ENCODE results near the gene ZFP82.
A peak's percentile ranks its signal among the peaks of the same experiment; 100 is the strongest.

Gene ZFP82

DNA sequence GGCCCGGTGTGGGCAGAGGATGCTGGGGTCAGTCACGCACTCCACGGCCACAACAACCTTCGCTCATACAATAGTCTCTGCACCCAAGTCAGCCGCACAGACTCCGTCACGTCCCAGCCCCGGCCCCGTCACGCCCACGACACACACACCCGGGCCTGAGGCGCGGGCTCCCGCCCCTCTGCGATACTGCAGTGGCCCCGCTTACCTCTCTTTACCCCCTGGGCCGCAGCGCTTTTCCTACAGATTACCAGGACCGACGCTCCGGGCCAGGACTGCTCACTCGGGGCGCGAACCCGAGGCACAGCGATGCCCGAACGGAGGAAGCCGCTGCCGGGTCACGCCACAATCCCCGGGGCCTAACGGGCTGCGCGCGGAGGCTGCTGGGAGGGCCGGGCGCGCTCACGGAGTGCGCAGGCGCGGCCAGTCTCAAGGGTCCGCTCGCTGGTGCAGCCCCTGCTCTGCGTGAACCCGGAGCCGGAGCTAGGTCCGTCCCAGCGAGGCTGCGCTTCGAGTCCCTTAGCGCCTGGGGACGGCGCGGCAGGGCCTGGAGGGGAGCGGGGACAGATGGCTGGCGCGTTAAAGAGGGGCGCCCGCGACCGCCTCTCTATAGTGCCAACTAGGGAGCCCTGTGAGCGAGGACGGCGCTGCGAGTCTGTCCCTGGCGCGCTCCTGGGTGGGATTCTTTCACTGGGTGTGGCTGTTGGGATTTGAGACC is at the start of gene ZFP82:
Gene ZFP82 (minus strand): TSS at position 358 of the 715 bp plus-strand sequence. CDS start 8,855 bp downstream, outside the sequence.
- no peaks in the 10 kb centered on the region for H3K9me2 ChIP-seq (replicated peaks; ENCODE audit: low read depth, low read length)
- peaks cover 14% of the 10 kb centered on the region for H4K20me1 ChIP-seq (ENCODE audit: insufficient read depth, low read length, poor library complexity, severe bottlenecking)
- peaks cover 25% of the 10 kb centered on the region for H3K4me1 ChIP-seq (ENCODE audit: insufficient read depth, low read length, poor library complexity, severe bottlenecking)
- no peak for TF ChIP-seq EZH2phosphoT487 (IDR thresholded peaks at IDR 0.05; ENCODE audit: borderline replicate concordance)
- TF ChIP-seq, protein P1, sequence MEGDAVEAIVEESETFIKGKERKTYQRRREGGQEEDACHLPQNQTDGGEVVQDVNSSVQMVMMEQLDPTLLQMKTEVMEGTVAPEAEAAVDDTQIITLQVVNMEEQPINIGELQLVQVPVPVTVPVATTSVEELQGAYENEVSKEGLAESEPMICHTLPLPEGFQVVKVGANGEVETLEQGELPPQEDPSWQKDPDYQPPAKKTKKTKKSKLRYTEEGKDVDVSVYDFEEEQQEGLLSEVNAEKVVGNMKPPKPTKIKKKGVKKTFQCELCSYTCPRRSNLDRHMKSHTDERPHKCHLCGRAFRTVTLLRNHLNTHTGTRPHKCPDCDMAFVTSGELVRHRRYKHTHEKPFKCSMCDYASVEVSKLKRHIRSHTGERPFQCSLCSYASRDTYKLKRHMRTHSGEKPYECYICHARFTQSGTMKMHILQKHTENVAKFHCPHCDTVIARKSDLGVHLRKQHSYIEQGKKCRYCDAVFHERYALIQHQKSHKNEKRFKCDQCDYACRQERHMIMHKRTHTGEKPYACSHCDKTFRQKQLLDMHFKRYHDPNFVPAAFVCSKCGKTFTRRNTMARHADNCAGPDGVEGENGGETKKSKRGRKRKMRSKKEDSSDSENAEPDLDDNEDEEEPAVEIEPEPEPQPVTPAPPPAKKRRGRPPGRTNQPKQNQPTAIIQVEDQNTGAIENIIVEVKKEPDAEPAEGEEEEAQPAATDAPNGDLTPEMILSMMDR (conservative IDR thresholded peaks at IDR 0.05; ENCODE audit: low read length): no peak
- H3K4me2 ChIP-seq (ENCODE audit: low read depth, low read length, poor library complexity, severe bottlenecking): peak within 1 kb of the TSS; percentile 84
- H2AFZ ChIP-seq (ENCODE audit: low read length): peak within 1 kb of the TSS; percentile 97
- no peaks in the 10 kb centered on the region for H3K36me3 ChIP-seq (ENCODE audit: insufficient read depth, low read length)
- peak within 1 kb of the TSS; percentile 90 for H3K9ac ChIP-seq (ENCODE audit: low read depth, low read length, poor library complexity, severe bottlenecking)
- no peaks in the 10 kb centered on the region for H3F3A ChIP-seq (ENCODE audit: low read depth)
- H3K9me3 ChIP-seq (ENCODE audit: insufficient read depth, low read depth, low read length): no peaks in the 10 kb centered on the region
- H3K4me3 ChIP-seq (ENCODE audit: low read length, poor library complexity, severe bottlenecking): peak within 1 kb of the TSS; percentile 81
- H3K27me3 ChIP-seq (ENCODE audit: insufficient read depth, low read length, poor library complexity, severe bottlenecking): no peaks in the 10 kb centered on the region
- peaks cover 50% of the 10 kb centered on the region for H3K79me2 ChIP-seq (ENCODE audit: insufficient read depth, low read length)

DNA sequence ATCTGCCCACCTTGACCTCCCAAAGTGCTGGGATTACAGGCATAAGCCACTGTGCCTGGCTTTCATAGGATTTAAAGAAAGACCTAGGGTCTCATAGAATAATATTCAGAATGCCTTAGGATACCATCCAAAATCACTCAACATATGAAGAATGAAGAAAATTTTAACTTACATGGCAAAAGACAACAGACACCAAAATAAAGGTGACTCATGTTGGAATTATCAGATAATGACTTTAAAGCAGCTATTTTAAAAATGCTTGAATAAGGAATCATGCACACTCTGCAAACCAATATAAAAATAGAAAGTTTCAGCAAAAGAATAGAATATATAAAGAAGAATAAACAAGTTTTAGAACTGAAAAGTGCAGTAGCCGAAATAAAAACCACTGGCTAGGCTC is 41.6 kb upstream of the ZFP82 start:
- H3K4me3 ChIP-seq (ENCODE audit: low read length, poor library complexity, severe bottlenecking): no peak overlapping the region
- no peak overlapping the region for H3K4me2 ChIP-seq (ENCODE audit: low read depth, low read length, poor library complexity, severe bottlenecking)
- no peak overlapping the region for H3K9ac ChIP-seq (ENCODE audit: low read depth, low read length, poor library complexity, severe bottlenecking)
- peaks cover 4% of the 10 kb centered on the region; the same call in 1 of the 2 replicates for H3K9me3 ChIP-seq (ENCODE audit: insufficient read depth, low read depth, low read length)
- no peaks in the 10 kb centered on the region for H3K4me1 ChIP-seq (ENCODE audit: insufficient read depth, low read length, poor library complexity, severe bottlenecking)
- H3K79me2 ChIP-seq (ENCODE audit: insufficient read depth, low read length): no peaks in the 10 kb centered on the region
- no peak overlapping the region for H2AFZ ChIP-seq (ENCODE audit: low read length)
- no peaks in the 10 kb centered on the region for H3K36me3 ChIP-seq (ENCODE audit: insufficient read depth, low read length)
- H3K9me2 ChIP-seq (replicated peaks; ENCODE audit: low read depth, low read length): no peaks in the 10 kb centered on the region
- H3F3A ChIP-seq (ENCODE audit: low read depth): no peaks in the 10 kb centered on the region
- no peaks in the 10 kb centered on the region for H3K27me3 ChIP-seq (ENCODE audit: insufficient read depth, low read length, poor library complexity, severe bottlenecking)
- no peaks in the 10 kb centered on the region for H4K20me1 ChIP-seq (ENCODE audit: insufficient read depth, low read length, poor library complexity, severe bottlenecking)
- no peak for TF ChIP-seq EZH2phosphoT487 (IDR thresholded peaks at IDR 0.05; ENCODE audit: borderline replicate concordance)
- TF ChIP-seq, protein P1 (conservative IDR thresholded peaks at IDR 0.05; ENCODE audit: low read length): no peak

- Histone ChIP-seq H4K20me1 (ENCODE audit: insufficient read depth, low read length, poor library complexity, severe bottlenecking) (no peaks in the 10 kb centered on the region), H3K9me2 (replicated peaks; ENCODE audit: low read depth, low read length) (no peaks in the 10 kb centered on the region), H3K4me3 (ENCODE audit: low read length, poor library complexity, severe bottlenecking) (no peak overlapping the region), H3K4me2 (ENCODE audit: low read depth, low read length, poor library complexity, severe bottlenecking) (no peak overlapping the region), H3F3A (ENCODE audit: low read depth) (no peaks in the 10 kb centered on the region), H3K9me3 (ENCODE audit: insufficient read depth, low read depth, low read length) (peaks cover 4% of the 10 kb centered on the region; the same call in 1 of the 2 replicates), H3K27me3 (ENCODE audit: insufficient read depth, low read length, poor library complexity, severe bottlenecking) (no peaks in the 10 kb centered on the region), H3K9ac (ENCODE audit: low read depth, low read length, poor library complexity, severe bottlenecking) (no peak overlapping the region), H3K36me3 (ENCODE audit: insufficient read depth, low read length) (no peaks in the 10 kb centered on the region), H3K4me1 (ENCODE audit: insufficient read depth, low read length, poor library complexity, severe bottlenecking) (no peaks in the 10 kb centered on the region), H2AFZ (ENCODE audit: low read length) (no peak overlapping the region), H3K79me2 (ENCODE audit: insufficient read depth, low read length) (no peaks in the 10 kb centered on the region)
- no peak for TF ChIP-seq EZH2phosphoT487 (IDR thresholded peaks at IDR 0.05; ENCODE audit: borderline replicate concordance)
- TF ChIP-seq, protein P1 (conservative IDR thresholded peaks at IDR 0.05; ENCODE audit: low read length): no peak
Observed at GRCh38 chr19:36456831-36457230, 38.4 kb upstream of the ZFP82 start.

Measured in Loucy (cell line).